GM19397 (cell line): ENCODE measurements around the gene CUBN.

Source experiments
- ATAC-seq: cut with Tn5 transposase; IDR thresholded peaks from one replicate; pipeline ENCODE4 v1.9.1; 2021; ENCODE audit warnings: mild to moderate bottlenecking, moderate library complexity; ENCODE audit not compliant: unreplicated experiment

CUBN gene

GRCh38 chr10:16960551-16960950 lies 169.1 kb downstream of the CUBN start:
- ATAC-seq, result no peak

DNA sequence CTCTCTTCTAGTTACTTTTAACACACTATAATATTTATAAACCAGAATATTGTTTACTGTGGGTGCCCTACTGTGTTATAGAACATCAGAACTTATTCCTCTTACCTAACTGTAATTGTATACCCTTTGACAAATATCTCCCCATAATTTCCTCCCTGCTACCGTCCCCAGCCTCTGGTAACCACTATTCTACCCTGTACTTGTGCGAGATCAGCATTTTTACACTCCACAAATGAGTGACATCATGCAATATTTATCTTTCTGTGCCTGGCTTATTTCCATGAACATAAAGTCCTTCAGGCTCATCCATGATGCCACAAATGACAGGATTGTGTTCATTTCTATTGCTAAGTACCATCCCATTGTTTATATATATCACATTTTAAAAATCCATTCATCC lies 172.6 kb downstream of the CUBN start:
- no peak for ATAC-seq

DNA sequence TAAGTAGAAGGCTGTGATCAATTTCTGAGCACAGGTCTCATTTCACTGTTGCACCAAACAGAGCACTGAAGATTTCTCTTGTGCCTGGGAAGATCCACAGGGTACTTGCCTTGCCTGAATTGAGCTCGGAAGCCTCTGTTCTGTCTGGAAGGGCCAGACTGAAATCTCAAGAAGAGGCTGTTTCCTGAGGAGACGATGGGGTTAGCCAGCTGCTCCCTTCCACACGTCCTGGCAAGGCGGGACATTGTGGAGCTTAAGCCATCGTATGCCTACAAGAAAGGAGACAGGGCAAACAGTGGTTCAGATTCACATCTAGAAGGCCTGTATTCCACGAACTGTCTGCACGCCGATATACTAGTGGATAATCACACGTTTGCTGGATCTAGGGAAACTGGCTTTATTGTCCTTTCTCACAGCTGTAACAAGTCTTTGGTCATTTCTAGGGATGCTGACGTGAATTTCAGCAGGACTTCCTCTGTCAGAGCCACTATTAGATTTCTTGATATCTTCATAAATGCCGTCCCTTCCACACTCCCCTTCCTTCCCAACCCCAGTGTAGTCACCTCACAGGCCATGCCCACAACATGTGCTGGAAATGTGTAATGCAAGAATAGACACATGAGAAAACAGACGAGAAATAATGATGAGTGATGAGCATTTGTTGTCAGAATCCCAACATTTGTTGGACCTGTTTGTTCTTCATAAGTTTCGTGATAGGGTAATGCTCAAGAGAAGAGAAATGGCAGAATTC lies 175.2 kb downstream of the CUBN start:
- ATAC-seq, result no peak

DNA sequence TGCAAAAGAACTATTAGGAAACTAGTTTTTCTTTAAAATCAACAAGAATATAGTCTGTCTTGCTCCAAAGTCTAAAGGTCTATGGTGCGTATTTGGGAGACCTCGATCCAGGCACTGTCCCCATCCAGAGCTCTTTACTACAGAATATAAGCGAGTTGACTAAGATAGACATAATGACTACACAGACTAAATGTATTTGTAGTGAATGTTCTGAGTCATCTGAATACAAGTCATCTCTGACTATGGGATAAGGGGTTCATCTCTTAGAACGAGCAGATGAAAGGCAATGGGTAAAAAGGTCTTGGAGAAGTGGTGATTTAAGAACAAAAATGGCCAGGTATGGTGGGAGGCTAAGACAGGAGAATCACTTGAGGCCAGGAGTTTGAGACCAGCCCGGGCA lies 176.3 kb downstream of the CUBN start:
- no peak for ATAC-seq

- no peak for ATAC-seq
Measured at GRCh38 chr10:16952610-16953009, 177.0 kb downstream of the CUBN start.

GRCh38 chr10:16952080-16952479 lies 177.5 kb downstream of the CUBN start:
- ATAC-seq, result no peak

DNA sequence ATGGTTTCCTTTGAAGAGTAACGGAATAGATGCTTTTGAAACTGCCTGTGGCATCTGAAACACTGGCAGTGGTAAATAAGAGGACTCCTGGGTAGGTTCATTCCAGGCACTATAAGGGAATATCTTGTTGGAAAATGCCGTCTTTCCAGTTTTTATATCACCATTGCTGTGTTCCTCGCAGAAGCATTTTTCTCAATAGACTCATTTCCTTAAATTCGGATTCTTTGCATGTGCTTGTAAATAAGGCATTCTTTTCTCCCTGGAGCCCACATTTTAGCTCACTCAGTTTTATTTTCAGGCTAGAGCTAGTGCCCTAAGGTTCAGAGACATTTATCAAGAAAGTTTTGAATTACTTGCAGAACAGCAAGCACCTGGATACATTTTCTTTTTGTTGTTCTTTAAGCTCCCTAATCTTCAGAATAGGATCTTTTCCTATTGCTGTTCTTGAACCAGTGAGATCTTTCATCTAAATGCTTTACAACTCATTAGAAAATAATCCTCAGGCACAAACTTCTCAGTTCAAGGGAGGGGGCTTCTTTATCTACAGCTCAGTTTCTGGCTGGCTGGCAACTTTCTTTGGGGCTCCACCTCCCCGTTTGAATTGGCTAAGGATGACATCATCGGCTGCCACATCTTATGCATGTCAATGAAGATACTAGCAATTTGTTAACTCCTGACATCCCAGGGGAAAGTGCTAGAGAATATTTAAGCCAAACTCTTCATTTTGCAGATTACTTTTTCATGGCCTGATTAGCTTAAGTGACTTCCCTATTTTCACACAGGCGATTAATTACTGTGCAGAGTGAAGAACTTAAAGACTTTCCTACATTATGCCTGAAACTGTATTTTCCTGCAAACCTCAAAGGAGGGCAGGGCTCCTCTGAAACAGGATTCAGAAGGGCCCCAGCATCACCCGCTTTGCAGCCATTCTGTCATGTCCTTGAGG lies 178.7 kb downstream of the CUBN start:
- ATAC-seq, result no peak

DNA sequence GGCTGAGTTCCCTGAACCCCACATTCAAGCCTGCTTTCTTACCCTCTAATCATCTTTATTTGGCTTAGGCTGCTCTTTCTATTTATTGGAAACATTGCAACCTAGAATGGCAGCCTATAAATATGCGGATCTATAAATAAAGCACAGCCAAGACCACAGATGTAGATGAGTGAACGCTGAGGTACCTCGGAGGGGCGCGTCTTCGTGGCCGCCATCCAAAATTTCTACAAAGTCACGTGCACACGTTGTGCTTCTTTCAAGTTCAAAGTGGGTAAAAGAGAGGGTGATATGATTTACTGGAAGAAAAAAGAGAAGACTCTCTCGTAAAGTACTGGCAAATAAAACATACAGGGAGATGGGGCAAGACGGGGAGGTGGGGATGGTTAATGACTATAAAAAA lies 179.8 kb downstream of the CUBN start:
- no peak for ATAC-seq

GRCh38 chr10:16948361-16948760 lies 181.2 kb downstream of the CUBN start:
- no peak for ATAC-seq

- no peak for ATAC-seq
Measured at GRCh38 chr10:16947069-16947468, 182.5 kb downstream of the CUBN start.

- no peak for ATAC-seq
Measured at GRCh38 chr10:16945593-16945992, 184.0 kb downstream of the CUBN start.

- no peak for ATAC-seq
Measured at GRCh38 chr10:16944986-16945385, 184.6 kb downstream of the CUBN start.

DNA sequence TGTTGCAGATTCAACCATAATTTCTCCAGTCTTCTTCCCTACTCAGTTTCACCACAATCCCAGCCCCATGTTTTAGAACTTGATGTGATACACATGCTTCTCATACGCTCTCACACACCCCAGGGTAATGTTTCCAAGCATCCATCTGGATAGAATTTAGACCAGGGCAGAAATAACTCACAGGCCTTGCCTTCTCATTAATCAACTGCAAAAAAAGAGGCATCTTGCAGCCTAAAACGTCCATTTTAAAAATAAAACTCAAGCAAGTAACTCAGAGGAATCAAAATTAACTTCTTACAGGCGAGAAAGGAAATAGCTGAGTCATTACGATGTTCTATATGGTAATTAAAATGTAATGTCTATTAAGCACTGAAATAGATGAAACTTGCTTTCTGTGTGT lies 185.2 kb downstream of the CUBN start:
- ATAC-seq, result no peak

GRCh38 chr10:16943295-16944285 lies 186.0 kb downstream of the CUBN start:
- no peak for ATAC-seq

DNA sequence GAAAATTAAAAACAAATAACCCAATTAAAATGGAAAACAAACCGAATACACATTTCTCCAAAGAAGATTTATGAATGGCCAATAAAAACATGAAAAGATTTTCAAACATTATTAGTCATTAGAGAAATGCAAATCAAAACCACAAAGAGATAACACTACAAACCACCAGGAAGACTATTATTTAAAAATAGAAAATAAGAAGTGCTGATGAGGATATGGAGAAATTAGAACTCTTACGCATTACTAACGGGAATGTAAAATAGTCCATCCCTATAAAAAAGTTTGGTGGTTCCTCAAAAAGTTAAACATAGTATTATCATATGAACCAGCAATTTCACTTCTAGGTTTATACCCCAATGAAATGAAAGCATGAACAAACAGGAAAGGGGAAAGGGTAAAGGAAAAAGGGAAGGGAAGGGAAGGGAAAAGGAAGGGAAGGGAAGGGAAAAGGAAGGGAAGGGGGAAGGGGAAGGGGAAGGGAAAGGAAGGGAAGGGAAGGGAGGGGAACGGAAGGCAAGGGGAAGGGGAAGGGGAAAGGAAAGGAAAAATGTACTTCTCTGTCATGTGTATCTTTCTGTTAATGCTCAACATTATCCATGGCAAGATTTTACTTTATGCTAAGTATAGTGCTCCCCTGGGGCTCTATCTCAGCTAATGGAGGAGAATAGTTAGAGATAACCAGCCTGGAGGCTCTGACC lies 187.1 kb downstream of the CUBN start:
- ATAC-seq, result no peak

- ATAC-seq, result no peak
Measured at GRCh38 chr10:16941870-16942269, 187.7 kb downstream of the CUBN start.

DNA sequence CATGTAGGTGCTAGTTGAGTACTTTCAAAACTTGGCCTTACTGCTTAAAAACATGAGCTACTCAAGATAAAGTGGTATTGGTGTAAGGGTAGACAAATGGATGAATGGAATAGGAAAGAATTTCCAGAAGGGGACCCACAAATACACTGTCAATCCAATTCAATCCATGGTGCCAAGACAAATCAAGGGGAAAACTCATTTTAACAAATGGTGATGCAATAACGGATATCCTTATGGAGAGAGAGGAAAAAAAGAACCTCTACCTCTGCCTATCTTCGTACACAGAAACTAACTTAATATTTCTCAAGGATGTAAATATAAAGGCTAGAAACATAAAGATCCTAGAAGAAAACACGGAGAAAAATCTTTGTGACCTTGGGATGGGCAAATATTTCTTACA lies 188.5 kb downstream of the CUBN start:
- ATAC-seq, result no peak

- ATAC-seq, result no peak
Measured at GRCh38 chr10:16938952-16939351, 190.7 kb downstream of the CUBN start.

DNA sequence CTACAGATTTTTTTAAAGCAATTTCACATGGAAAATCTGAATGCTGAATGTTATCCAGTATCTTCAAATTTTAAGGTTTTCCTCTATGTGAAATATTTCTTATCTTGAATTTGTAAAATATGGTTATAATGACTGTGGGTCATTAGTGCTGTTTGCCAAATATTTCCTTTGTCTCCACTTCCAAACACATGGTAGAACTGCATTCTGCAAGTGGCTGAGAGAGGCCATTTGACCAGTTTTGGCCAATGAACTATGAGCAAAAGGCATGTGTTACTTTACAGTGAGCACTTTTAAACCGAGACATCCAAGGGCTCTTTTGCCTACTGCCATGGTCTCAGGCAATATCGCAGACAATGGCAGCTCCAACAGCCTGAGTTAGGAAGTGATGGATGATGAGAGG lies 195.2 kb downstream of the CUBN start:
- ATAC-seq, result no peak

DNA sequence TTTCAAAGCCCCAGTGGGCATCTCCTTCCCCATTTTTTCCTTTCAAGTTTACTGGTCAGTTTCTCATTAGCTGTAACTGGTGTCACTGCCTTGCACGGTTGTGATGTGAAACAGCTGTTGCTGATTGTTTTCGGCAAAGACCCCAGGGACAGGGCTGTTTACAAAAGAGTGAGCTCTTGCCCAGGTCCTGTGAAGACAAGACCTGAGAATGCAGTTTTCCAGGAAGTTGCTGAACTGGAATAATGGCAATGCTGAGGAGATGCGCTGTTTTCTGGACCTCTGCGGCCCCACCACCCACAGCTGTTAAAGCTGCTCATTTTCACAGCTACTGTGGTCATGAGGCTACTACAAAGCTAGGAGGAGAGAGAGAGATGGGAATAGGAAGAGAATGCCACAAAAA lies 195.8 kb downstream of the CUBN start:
- no peak for ATAC-seq
